ENCODE measurements around the gene SYTL5.

DNA sequence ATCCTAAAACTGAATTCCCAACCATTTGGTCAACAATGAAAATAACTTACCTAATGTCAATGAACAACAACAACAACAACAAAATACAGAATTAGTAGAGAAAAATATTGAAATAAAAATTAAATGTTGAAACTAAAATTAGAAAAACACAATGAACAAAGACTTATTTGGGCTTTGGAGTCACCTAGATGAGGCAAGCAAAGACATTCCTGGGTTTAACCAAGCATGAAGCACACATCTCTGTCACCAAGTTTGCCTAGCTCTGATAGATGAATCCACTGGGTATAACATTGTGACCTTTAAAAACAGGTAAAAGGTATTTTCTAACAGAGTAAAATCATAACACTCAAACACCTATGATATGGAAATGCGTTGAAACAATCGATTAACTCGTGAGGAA lies 13.2 kb upstream of the SYTL5 start:
- TF ChIP-seq EZH2phosphoT487 (IDR thresholded peaks at IDR 0.05; ENCODE audit: unreplicated experiment): no peak
- TF ChIP-seq, protein P1, sequence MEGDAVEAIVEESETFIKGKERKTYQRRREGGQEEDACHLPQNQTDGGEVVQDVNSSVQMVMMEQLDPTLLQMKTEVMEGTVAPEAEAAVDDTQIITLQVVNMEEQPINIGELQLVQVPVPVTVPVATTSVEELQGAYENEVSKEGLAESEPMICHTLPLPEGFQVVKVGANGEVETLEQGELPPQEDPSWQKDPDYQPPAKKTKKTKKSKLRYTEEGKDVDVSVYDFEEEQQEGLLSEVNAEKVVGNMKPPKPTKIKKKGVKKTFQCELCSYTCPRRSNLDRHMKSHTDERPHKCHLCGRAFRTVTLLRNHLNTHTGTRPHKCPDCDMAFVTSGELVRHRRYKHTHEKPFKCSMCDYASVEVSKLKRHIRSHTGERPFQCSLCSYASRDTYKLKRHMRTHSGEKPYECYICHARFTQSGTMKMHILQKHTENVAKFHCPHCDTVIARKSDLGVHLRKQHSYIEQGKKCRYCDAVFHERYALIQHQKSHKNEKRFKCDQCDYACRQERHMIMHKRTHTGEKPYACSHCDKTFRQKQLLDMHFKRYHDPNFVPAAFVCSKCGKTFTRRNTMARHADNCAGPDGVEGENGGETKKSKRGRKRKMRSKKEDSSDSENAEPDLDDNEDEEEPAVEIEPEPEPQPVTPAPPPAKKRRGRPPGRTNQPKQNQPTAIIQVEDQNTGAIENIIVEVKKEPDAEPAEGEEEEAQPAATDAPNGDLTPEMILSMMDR (conservative IDR thresholded peaks at IDR 0.05; ENCODE audit: low read depth in 2 of 2): no peak
- no peak for TF ChIP-seq EZH2 (IDR thresholded peaks at IDR 0.05; ENCODE audit: low read depth, unreplicated experiment)
- TF ChIP-seq POLR2AphosphoS5 (IDR thresholded peaks at IDR 0.05; ENCODE audit: low read depth): no peak
- no peak for TF ChIP-seq NANOG (IDR thresholded peaks at IDR 0.05; ENCODE audit: borderline replicate concordance)
- TF ChIP-seq, protein P2, sequence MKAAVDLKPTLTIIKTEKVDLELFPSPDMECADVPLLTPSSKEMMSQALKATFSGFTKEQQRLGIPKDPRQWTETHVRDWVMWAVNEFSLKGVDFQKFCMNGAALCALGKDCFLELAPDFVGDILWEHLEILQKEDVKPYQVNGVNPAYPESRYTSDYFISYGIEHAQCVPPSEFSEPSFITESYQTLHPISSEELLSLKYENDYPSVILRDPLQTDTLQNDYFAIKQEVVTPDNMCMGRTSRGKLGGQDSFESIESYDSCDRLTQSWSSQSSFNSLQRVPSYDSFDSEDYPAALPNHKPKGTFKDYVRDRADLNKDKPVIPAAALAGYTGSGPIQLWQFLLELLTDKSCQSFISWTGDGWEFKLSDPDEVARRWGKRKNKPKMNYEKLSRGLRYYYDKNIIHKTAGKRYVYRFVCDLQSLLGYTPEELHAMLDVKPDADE (IDR thresholded peaks at IDR 0.05): no peak
- TF ChIP-seq, protein P3, sequence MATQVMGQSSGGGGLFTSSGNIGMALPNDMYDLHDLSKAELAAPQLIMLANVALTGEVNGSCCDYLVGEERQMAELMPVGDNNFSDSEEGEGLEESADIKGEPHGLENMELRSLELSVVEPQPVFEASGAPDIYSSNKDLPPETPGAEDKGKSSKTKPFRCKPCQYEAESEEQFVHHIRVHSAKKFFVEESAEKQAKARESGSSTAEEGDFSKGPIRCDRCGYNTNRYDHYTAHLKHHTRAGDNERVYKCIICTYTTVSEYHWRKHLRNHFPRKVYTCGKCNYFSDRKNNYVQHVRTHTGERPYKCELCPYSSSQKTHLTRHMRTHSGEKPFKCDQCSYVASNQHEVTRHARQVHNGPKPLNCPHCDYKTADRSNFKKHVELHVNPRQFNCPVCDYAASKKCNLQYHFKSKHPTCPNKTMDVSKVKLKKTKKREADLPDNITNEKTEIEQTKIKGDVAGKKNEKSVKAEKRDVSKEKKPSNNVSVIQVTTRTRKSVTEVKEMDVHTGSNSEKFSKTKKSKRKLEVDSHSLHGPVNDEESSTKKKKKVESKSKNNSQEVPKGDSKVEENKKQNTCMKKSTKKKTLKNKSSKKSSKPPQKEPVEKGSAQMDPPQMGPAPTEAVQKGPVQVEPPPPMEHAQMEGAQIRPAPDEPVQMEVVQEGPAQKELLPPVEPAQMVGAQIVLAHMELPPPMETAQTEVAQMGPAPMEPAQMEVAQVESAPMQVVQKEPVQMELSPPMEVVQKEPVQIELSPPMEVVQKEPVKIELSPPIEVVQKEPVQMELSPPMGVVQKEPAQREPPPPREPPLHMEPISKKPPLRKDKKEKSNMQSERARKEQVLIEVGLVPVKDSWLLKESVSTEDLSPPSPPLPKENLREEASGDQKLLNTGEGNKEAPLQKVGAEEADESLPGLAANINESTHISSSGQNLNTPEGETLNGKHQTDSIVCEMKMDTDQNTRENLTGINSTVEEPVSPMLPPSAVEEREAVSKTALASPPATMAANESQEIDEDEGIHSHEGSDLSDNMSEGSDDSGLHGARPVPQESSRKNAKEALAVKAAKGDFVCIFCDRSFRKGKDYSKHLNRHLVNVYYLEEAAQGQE (IDR thresholded peaks at IDR 0.05; ENCODE audit: unreplicated experiment): no peak

Data from GM23338 (cell line).